Prostate gland (tissue), 2 donors: ENCODE data around the gene IPO5. TPM values are rescaled to one million over a fixed set of nuclear protein-coding genes. Genes with fewer than 3 reads are reported as not detected.

ENCODE experiments used
- DNase-seq: peaks from one replicate; pipeline ENCODE4 v3.0.0-alpha.2; 2019; ENCODE audit warnings: low spot score
- H3K27ac ChIP-seq, 2 donors: fragments of 200-600 bp; sonication (generic); 2 replicates each; pipeline ENCODE4 v1.5.1; 2017 to 2019
- H3K27me3 ChIP-seq: fragments of 200-600 bp; sonication (generic); replicated peaks from 2 replicates; pipeline ENCODE4 v1.5.1; 2019; ENCODE audit not compliant: insufficient read depth
- H3K36me3 ChIP-seq, 2 donors: fragments of 200-600 bp; sonication (generic); 1 replicate in 1 of 2; 2 replicates in 1 of 2; pipeline versions ENCODE4 v1.5.1 to v1.8.1; 2017 to 2019
- H3K4me1 ChIP-seq: fragments of 200-600 bp; sonication (generic); replicated peaks from 2 replicates; pipeline ENCODE4 v1.5.1; 2019
- H3K4me3 ChIP-seq, 2 donors: fragments of 200-600 bp; sonication (generic); 2 replicates each; pipeline ENCODE4 v1.5.1; 2017 to 2019
- H3K9me3 ChIP-seq: fragments of 200-600 bp; sonication (generic); 2 replicates; pipeline ENCODE4 v1.5.1; 2017
- POLR2A ChIP-seq: fragments of 450-650 bp; IDR thresholded peaks from one replicate; pipeline ENCODE4 v1.6.1; 2016; ENCODE audit warnings: antibody characterized with exemption, mild to moderate bottlenecking
- POLR2AphosphoS5 ChIP-seq: sonication (generic); formaldehyde crosslinking; IDR thresholded peaks from one replicate; pipeline ENCODE4 v1.6.1; 2017; ENCODE audit warnings: antibody characterized with exemption
- WGBS: methylation state at CpG from one replicate; pipeline ENCODE4 v1.1.5; 2018; 5-methylcytosine and 5-hydroxymethylcytosine counted together
- intact Hi-C: fragments of 100-400 bp; cut with DNase I; formaldehyde crosslinking; loops from one replicate; pipeline ENCODE4 v1.14.2; 2022
- total RNA-seq, 2 donors: library from RNA; depleted of rRNA; stranded (reverse); fragments of >200 nt; gene quantifications; one replicate each; pipeline ENCODE4 v1.1.0, GENCODE V29; 2016
- TF ChIP-seq, protein P1 (sequence below), 4 experiments: fragments of 200-600 bp in 2 of 4; fragments of 450-650 bp in 2 of 4; sonication (generic) in 2 of 4; IDR thresholded peaks; 1 replicate in 3 of 4; 2 replicates in 1 of 4; pipeline ENCODE4 v1.5.1; 2016 to 2019; ENCODE audit warnings: antibody characterized with exemption in 4 of 4, mild to moderate bottlenecking in 2 of 4, moderate library complexity in 2 of 4

The IPO5 gene
- total RNA-seq, 2 donors from 2014 or later = 59.4 to 117 TPM

DNA sequence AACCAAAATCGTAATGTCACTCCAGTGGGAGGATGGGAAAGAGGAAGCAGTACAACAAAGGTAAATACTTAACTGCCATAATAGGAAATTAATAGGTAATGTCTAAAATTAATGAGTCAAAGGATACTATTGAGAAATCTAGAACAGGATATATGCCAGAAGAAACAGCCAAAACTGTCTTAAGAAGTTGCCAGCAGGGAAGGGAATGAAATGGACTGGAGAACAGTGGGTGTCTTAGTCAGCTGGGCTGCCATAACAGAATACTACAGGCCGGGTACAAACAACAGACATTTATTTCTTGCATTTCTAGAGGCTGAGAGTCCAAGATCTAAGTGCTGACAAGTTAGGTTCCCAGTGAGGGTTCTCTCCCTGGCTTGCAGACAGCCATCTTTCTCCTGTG lies 40.3 kb upstream of the IPO5 start:
- WGBS = 84% methylated on average over 2 of the region's 2 CpGs
- intact Hi-C loops = no loop called here
- no peaks in the 10 kb centered on the region for H3K36me3 ChIP-seq
- no peak for DNase-seq
- no peaks in the 10 kb centered on the region for H3K4me1 ChIP-seq
- no peaks in the 10 kb centered on the region for H3K9me3 ChIP-seq
- no peak overlapping the region for H3K27ac ChIP-seq
- TF ChIP-seq, protein P1, sequence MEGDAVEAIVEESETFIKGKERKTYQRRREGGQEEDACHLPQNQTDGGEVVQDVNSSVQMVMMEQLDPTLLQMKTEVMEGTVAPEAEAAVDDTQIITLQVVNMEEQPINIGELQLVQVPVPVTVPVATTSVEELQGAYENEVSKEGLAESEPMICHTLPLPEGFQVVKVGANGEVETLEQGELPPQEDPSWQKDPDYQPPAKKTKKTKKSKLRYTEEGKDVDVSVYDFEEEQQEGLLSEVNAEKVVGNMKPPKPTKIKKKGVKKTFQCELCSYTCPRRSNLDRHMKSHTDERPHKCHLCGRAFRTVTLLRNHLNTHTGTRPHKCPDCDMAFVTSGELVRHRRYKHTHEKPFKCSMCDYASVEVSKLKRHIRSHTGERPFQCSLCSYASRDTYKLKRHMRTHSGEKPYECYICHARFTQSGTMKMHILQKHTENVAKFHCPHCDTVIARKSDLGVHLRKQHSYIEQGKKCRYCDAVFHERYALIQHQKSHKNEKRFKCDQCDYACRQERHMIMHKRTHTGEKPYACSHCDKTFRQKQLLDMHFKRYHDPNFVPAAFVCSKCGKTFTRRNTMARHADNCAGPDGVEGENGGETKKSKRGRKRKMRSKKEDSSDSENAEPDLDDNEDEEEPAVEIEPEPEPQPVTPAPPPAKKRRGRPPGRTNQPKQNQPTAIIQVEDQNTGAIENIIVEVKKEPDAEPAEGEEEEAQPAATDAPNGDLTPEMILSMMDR (IDR thresholded peaks at IDR 0.05) = no peak
- no peak for TF ChIP-seq POLR2A
- no peak for TF ChIP-seq POLR2AphosphoS5
- H3K4me3 ChIP-seq = no peak overlapping the region
- H3K27me3 ChIP-seq = no peaks in the 10 kb centered on the region

DNA sequence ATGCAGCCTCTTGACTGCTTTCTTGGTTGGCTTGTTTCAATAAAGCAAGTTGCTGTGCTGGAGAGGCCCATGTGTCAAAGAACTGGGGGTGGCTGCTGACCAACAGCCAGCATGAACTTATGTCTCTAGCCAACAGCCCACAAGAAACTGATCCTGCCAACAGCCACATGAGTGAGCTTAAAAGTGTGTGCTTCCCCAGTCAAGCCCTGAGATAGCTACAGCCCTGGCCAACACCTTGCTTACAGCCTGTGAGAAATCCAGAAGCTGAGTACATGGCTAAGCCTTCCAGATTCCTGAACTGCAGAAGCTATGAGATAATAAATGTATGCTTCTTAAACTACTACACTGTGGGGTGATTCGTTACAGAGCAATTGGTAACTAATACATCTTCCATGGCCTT lies 38.9 kb upstream of the IPO5 start:
- Histone ChIP-seq H3K9me3 (no peaks in the 10 kb centered on the region), H3K4me3 (no peak overlapping the region), H3K27ac (no peak overlapping the region), H3K27me3 (no peaks in the 10 kb centered on the region), H3K4me1 (no peaks in the 10 kb centered on the region), H3K36me3 (no peaks in the 10 kb centered on the region)
- TF ChIP-seq POLR2A (no peak), POLR2AphosphoS5 (no peak)
- TF ChIP-seq, protein P1 (IDR thresholded peaks at IDR 0.05) = no peak
- intact Hi-C loops = no loop called here
- 100% methylated on average over 1 of the region's 1 CpG for WGBS
- DNase-seq = no peak

DNA sequence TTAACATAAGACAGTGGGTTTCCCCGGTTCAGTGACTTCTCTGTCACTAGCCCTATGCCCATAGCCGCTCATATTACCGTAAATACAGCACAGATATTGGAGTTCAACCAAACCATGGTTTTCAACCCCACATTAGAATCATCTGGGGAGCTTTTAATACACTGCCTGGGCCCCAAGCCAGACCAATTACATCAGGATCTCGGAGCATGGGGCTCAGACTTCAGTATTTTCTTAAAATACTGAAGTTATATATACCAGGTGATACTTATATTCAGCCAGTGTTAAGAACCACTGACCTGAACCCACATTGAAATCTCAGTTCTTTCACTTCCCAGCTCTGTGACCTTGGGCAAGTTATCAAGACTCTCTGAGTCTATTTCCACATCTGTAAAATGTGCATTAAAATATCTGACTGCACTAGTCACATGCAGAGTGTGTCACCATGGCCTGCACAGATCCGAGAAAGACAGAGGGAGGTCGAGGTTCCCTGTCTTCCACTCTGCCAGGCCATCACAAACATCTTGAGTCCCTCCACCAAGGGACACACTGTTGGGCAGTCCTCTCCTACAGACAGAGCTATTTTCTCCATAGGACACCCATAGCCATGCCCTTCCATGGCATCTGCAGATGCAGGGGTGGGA lies 32.2 kb upstream of the IPO5 start:
- H3K27ac ChIP-seq = no peak overlapping the region
- H3K27me3 ChIP-seq = no peaks in the 10 kb centered on the region
- H3K36me3 ChIP-seq = no peaks in the 10 kb centered on the region
- H3K9me3 ChIP-seq = no peaks in the 10 kb centered on the region
- no peaks in the 10 kb centered on the region for H3K4me1 ChIP-seq
- no peak overlapping the region for H3K4me3 ChIP-seq
- DNase-seq = no peak
- intact Hi-C loops = no loop called here
- TF ChIP-seq, protein P1 (IDR thresholded peaks at IDR 0.05) = no peak
- no peak for TF ChIP-seq POLR2A
- TF ChIP-seq POLR2AphosphoS5 = no peak
- 87% methylated on average over 6 of the region's 6 CpGs for WGBS

DNA sequence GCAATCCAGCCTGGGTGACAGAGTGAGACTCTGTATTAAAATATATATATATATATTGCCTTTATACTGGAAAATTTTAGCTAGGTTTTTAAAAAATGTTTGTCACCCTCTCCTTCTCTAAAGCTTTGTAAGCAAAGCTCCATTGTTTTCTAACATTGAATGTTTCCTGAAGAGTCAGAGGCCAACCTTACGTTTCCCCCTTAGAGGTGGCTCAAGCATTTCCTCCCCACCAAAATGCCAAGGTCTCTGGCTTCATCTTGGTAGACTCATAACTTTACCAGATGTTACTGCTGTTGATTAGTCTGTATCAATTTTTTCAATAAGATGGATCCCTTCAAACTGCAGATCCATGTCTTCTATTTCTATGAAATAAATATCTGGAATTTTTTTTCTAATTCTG lies 25.2 kb upstream of the IPO5 start:
- TF ChIP-seq POLR2AphosphoS5 = no peak
- no peak for TF ChIP-seq POLR2A
- TF ChIP-seq, protein P1 (IDR thresholded peaks at IDR 0.05) = no peak
- WGBS = 58% methylated on average over 1 of the region's 1 CpG
- Histone ChIP-seq H3K27ac (no peak overlapping the region), H3K4me3 (no peak overlapping the region), H3K27me3 (no peaks in the 10 kb centered on the region), H3K36me3 (no peaks in the 10 kb centered on the region), H3K9me3 (no peaks in the 10 kb centered on the region), H3K4me1 (no peaks in the 10 kb centered on the region)
- no peak for DNase-seq
- intact Hi-C loops = no loop called here

DNA sequence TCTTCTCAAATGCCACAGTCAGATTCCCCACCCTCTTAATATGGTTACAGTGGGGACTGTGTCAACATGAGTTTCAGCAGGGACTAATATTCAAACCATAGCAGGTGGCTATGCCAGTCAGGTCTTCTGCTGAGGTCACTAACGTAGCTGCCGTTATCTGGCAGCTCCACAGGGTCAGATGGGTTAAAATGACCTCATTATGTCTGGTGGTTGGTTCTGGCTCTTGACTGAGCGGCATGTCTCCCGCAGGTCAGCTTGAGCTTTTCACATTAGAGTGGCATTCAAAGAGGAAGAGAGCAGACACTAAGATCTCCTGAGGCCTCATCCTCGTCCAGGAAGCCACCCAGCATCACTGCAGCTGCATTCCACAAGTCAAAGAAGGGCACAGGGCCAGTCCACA lies 21.4 kb upstream of the IPO5 start:
- no peaks in the 10 kb centered on the region for H3K4me1 ChIP-seq
- DNase-seq = no peak
- H3K4me3 ChIP-seq = no peak overlapping the region
- no peaks in the 10 kb centered on the region for H3K36me3 ChIP-seq
- intact Hi-C loops = no loop called here
- H3K9me3 ChIP-seq = no peaks in the 10 kb centered on the region
- TF ChIP-seq POLR2A = no peak
- TF ChIP-seq, protein P1 (IDR thresholded peaks at IDR 0.05) = no peak
- H3K27me3 ChIP-seq = no peaks in the 10 kb centered on the region
- no peak overlapping the region for H3K27ac ChIP-seq
- 80% methylated on average over 5 of the region's 5 CpGs for WGBS
